GM21390 (cell line): ENCODE data around the gene ZGLP1.
A peak's percentile ranks its signal among the peaks of the same experiment; 100 is the strongest.

Experiments
- ATAC-seq: cut with Tn5 transposase; IDR thresholded peaks from one replicate; pipeline ENCODE4 v1.9.1; 2021; ENCODE audit not compliant: unreplicated experiment

The ZGLP1 gene

GRCh38 chr19:10279737-10280442 lies 29.7 kb downstream of the ZGLP1 start:
- no peak for ATAC-seq

- ATAC-seq: no peak
These were observed 30.7 kb downstream of the ZGLP1 start for GRCh38 chr19:10278935-10279334.

- ATAC-seq: no peak
These were observed 31.6 kb downstream of the ZGLP1 start for GRCh38 chr19:10277795-10278589.

- ATAC-seq: no peak
These were observed 35.0 kb downstream of the ZGLP1 start for GRCh38 chr19:10274589-10274988.

GRCh38 chr19:10271543-10272086 lies 38.0 kb downstream of the ZGLP1 start:
- peak; percentile 24 for ATAC-seq

GRCh38 chr19:10270616-10271394 lies 38.8 kb downstream of the ZGLP1 start, which contains the start of gene ICAM1:
Gene ICAM1, plus strand, starts transcription at chr19:10271120. Its CDS starts 40 bp downstream, at chr19:10271160.
- peak; percentile 49 for ATAC-seq

GRCh38 chr19:10270180-10270615 lies 39.4 kb downstream of the ZGLP1 start:
- ATAC-seq: no peak

GRCh38 chr19:10269333-10270179 lies 40.1 kb downstream of the ZGLP1 start:
- no peak for ATAC-seq

- no peak for ATAC-seq
These were observed 41.5 kb downstream of the ZGLP1 start for GRCh38 chr19:10268071-10268470.

- no peak for ATAC-seq
These were observed 42.9 kb downstream of the ZGLP1 start for GRCh38 chr19:10266706-10267105.

- no peak for ATAC-seq
These were observed 46.8 kb downstream of the ZGLP1 start for GRCh38 chr19:10262771-10263170.

- no peak for ATAC-seq
These were observed 49.5 kb downstream of the ZGLP1 start for GRCh38 chr19:10260141-10260584.

- no peak for ATAC-seq
These were observed 50.3 kb downstream of the ZGLP1 start for GRCh38 chr19:10259162-10259905.

GRCh38 chr19:10258080-10258710 lies 51.4 kb downstream of the ZGLP1 start:
- ATAC-seq: no peak

GRCh38 chr19:10256970-10257615 lies 52.5 kb downstream of the ZGLP1 start:
- ATAC-seq: no peak

GRCh38 chr19:10256551-10256950 lies 53.1 kb downstream of the ZGLP1 start:
- no peak for ATAC-seq

- ATAC-seq: no peak
These were observed 54.3 kb downstream of the ZGLP1 start for GRCh38 chr19:10255358-10255757.
